DOHH2 (cell line): ENCODE results near the gene AHRR.
"Not testable (repeated sequence)": the region's sequence is repeated elsewhere in the genome, so short reads cannot be mapped to it uniquely, and the experiment has no call there.

Source experiments
- H3F3A ChIP-seq: fragments of 200-600 bp; sonication (generic), shearing (Covaris generic); 2 replicates; pipeline ENCODE4 v1.6.0; 2016; ENCODE audit warnings: antibody characterized with exemption, mild to moderate bottlenecking; ENCODE audit not compliant: control insufficient read depth, insufficient read depth
- H3K27ac ChIP-seq: fragments of 200-600 bp; sonication (generic); 2 replicates; pipeline ENCODE4 v1.5.1; 2014; ENCODE audit warnings: low read depth, mild to moderate bottlenecking, low read length, moderate library complexity
- H3K27me3 ChIP-seq: fragments of 200-600 bp; sonication (generic); 2 replicates; pipeline ENCODE4 v1.6.1; 2014; ENCODE audit warnings: mild to moderate bottlenecking, low read length, mixed read lengths; ENCODE audit not compliant: control insufficient read depth
- H3K36me3 ChIP-seq: fragments of 200-600 bp; sonication (generic); 2 replicates; pipeline ENCODE4 v1.6.1; 2014; ENCODE audit warnings: mild to moderate bottlenecking, low read length, moderate library complexity, mixed read lengths; ENCODE audit not compliant: control insufficient read depth
- H3K4me1 ChIP-seq: fragments of 200-600 bp; sonication (generic); 2 replicates; pipeline ENCODE4 v1.6.1; 2014; ENCODE audit warnings: mild to moderate bottlenecking, low read length, mixed read lengths; ENCODE audit not compliant: control insufficient read depth
- H3K4me2 ChIP-seq: fragments of 200-600 bp; sonication (generic); 2 replicates; pipeline ENCODE4 v1.6.0; 2014; ENCODE audit warnings: mild to moderate bottlenecking, low read length, moderate library complexity
- H3K4me3 ChIP-seq: fragments of 200-600 bp; sonication (generic); 2 replicates; pipeline ENCODE4 v1.5.1; 2014; ENCODE audit warnings: mild to moderate bottlenecking, low read length, mixed read lengths
- H3K79me2 ChIP-seq: fragments of 200-600 bp; sonication (generic); 2 replicates; pipeline ENCODE4 v1.6.1; 2014; ENCODE audit warnings: mild to moderate bottlenecking, low read length, mixed read lengths; ENCODE audit not compliant: control insufficient read depth
- H3K9me2 ChIP-seq: fragments of 200-600 bp; sonication (generic); replicated peaks from 2 replicates; pipeline ENCODE4 v1.6.1; 2014; ENCODE audit warnings: mild to moderate bottlenecking, low read length, mixed read lengths; ENCODE audit not compliant: control insufficient read depth
- H3K9me3 ChIP-seq: fragments of 200-600 bp; sonication (generic); 2 replicates; pipeline ENCODE4 v1.6.1; 2014; ENCODE audit warnings: antibody characterized with exemption, low read length, mixed read lengths; ENCODE audit not compliant: control insufficient read depth, insufficient read depth
- H4K20me1 ChIP-seq: fragments of 200-600 bp; sonication (generic); 2 replicates; pipeline ENCODE4 v1.6.0; 2014; ENCODE audit warnings: low read depth, mild to moderate bottlenecking, antibody characterized with exemption, low read length, moderate library complexity; ENCODE audit not compliant: control insufficient read depth, insufficient read depth
- EZH2phosphoT487 ChIP-seq: fragments of 200-600 bp; sonication (generic); IDR thresholded peaks from 2 replicates; pipeline ENCODE4 v1.6.1; 2017; ENCODE audit warnings: borderline replicate concordance, mild to moderate bottlenecking, antibody characterized with exemption, low read length, moderate library complexity, mixed read lengths
- TF ChIP-seq, protein P1 (sequence below): fragments of 200-600 bp; sonication (generic); IDR thresholded peaks from one replicate; pipeline ENCODE4 v1.5.1; 2014; ENCODE audit warnings: antibody characterized with exemption, mild to moderate bottlenecking, low read depth, low read length; ENCODE audit not compliant: poor library complexity, severe bottlenecking

The AHRR gene

GRCh38 chr5:278646-279045, 42.9 kb upstream of the AHRR start:
- no peak overlapping the region for H3K27ac ChIP-seq
- H3K36me3 ChIP-seq, result peaks cover 62% of the 10 kb centered on the region
- H3K79me2 ChIP-seq, result peaks cover 90% of the 10 kb centered on the region
- 0 out of 2 replicates have a peak, but pooled peaks cover 2% of the 10 kb centered on the region for H4K20me1 ChIP-seq
- H3K4me1 ChIP-seq, result peaks cover 4% of the 10 kb centered on the region; the same call in 1 of the 2 replicates
- H3K4me2 ChIP-seq, result no peak overlapping the region
- H3K9me3 ChIP-seq, result no peaks in the 10 kb centered on the region
- no peak for TF ChIP-seq EZH2phosphoT487
- TF ChIP-seq, protein P1, sequence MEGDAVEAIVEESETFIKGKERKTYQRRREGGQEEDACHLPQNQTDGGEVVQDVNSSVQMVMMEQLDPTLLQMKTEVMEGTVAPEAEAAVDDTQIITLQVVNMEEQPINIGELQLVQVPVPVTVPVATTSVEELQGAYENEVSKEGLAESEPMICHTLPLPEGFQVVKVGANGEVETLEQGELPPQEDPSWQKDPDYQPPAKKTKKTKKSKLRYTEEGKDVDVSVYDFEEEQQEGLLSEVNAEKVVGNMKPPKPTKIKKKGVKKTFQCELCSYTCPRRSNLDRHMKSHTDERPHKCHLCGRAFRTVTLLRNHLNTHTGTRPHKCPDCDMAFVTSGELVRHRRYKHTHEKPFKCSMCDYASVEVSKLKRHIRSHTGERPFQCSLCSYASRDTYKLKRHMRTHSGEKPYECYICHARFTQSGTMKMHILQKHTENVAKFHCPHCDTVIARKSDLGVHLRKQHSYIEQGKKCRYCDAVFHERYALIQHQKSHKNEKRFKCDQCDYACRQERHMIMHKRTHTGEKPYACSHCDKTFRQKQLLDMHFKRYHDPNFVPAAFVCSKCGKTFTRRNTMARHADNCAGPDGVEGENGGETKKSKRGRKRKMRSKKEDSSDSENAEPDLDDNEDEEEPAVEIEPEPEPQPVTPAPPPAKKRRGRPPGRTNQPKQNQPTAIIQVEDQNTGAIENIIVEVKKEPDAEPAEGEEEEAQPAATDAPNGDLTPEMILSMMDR, result no peak
- H3F3A ChIP-seq, result no peaks in the 10 kb centered on the region
- no peak overlapping the region for H3K4me3 ChIP-seq
- no peaks in the 10 kb centered on the region for H3K27me3 ChIP-seq
- H3K9me2 ChIP-seq, result no peaks in the 10 kb centered on the region

DNA sequence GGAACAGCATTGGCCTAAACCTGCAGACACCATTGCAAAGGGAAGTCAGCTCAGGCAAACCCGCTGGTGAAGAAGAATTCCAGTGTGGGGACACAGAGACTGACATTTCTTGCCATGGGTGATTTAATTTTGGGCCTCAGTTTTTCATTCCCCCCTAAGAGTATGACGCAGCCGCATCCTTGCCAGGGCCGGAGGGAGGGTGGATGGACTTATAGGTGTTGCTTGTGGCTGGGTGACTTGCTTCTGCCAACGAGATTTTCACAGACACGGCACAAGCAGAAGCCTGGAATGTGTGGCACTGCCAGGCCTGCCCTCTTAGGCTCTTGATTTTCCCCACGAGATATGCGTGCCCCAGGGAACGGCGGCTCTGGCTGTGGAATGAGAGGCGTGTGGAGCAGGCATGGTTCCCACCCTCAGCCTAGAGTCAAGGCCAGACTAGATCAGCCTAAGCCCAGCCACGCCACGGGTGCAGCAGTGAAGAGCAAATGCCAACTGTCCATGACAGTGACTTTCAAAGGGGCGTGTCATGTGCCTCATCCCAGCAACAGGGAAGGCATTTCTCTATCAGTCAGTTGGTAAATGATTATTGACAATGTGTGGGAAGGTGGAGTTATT, 42.4 kb upstream of the AHRR start:
- not testable (repeated sequence) for H4K20me1 ChIP-seq

GRCh38 chr5:285991-286557, 35.4 kb upstream of the AHRR start:
- peaks cover 62% of the 10 kb centered on the region for H3K36me3 ChIP-seq
- no peaks in the 10 kb centered on the region for H3F3A ChIP-seq
- H3K9me3 ChIP-seq, result peaks cover 4% of the 10 kb centered on the region; the same call in 1 of the 2 replicates
- TF ChIP-seq, protein P1, result no peak
- TF ChIP-seq EZH2phosphoT487, result no peak
- H3K4me3 ChIP-seq, result no peak overlapping the region
- no peaks in the 10 kb centered on the region for H3K9me2 ChIP-seq
- H3K4me1 ChIP-seq, result peaks cover 20% of the 10 kb centered on the region
- H3K27ac ChIP-seq, result peak overlapping the region; percentile 46
- H3K4me2 ChIP-seq, result no peak overlapping the region
- H3K27me3 ChIP-seq, result no peaks in the 10 kb centered on the region
- H3K79me2 ChIP-seq, result peaks cover 90% of the 10 kb centered on the region
- H4K20me1 ChIP-seq, result no peaks in the 10 kb centered on the region

More for the DNA sequence above, 42.4 kb upstream of the AHRR start:
- H3K9me3 ChIP-seq, H3K4me2 ChIP-seq, H3K27me3 ChIP-seq, H3K4me1 ChIP-seq, H3K4me3 ChIP-seq, H3K27ac ChIP-seq, H3K9me2 ChIP-seq, H3F3A ChIP-seq: not testable (repeated sequence)
- peaks cover 90% of the 10 kb centered on the region for H3K79me2 ChIP-seq
- H3K36me3 ChIP-seq, result peaks cover 62% of the 10 kb centered on the region

- H3K27me3 ChIP-seq, H3K9me3 ChIP-seq, H4K20me1 ChIP-seq, H3K27ac ChIP-seq, H3K4me2 ChIP-seq, H3F3A ChIP-seq, H3K9me2 ChIP-seq, H3K4me3 ChIP-seq: not testable (repeated sequence)
- peaks cover 32% of the 10 kb centered on the region for H3K36me3 ChIP-seq
- H3K4me1 ChIP-seq, result peaks cover 16% of the 10 kb centered on the region
- H3K79me2 ChIP-seq, result peaks cover 63% of the 10 kb centered on the region
Observed at GRCh38 chr5:290200-290599, 31.3 kb upstream of the AHRR start.

- H3K4me3 ChIP-seq, H3K4me2 ChIP-seq, H3F3A ChIP-seq, H3K4me1 ChIP-seq, H3K9me2 ChIP-seq, H4K20me1 ChIP-seq, H3K27ac ChIP-seq, H3K9me3 ChIP-seq, H3K27me3 ChIP-seq: not testable (repeated sequence)
- Histone ChIP-seq H3K79me2 (peaks cover 52% of the 10 kb centered on the region), H3K36me3 (peaks cover 20% of the 10 kb centered on the region)
Observed at GRCh38 chr5:291345-291744, 30.2 kb upstream of the AHRR start.

DNA sequence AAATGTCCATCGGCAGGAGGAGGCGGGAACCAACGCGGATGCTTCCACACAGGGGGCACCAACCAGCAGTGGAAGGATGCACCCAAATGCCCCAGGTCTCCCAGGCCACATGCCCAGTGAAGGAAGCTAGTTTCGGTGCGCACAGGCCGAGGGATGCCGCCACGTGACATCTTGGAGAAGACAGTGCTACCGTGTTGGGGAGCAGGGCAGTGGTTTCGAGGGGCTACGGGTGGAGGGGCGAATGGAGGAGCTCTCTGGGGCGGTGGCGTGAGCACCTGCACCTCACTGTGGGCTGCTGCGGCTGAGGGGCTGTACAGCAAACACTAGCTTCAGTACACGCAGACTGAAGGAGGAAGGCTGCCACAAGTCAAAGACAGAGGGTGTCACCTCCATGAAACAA, 26.7 kb upstream of the AHRR start:
- H3K4me3 ChIP-seq, H3K9me3 ChIP-seq, H3K27ac ChIP-seq, H3F3A ChIP-seq, H4K20me1 ChIP-seq, H3K4me1 ChIP-seq, H3K9me2 ChIP-seq, H3K36me3 ChIP-seq, H3K27me3 ChIP-seq, H3K4me2 ChIP-seq: not testable (repeated sequence)
- peaks cover 28% of the 10 kb centered on the region for H3K79me2 ChIP-seq
